GM19193 (cell line): ENCODE data around the gene HAUS3.

Experiments used
- POLR2A ChIP-seq: IDR thresholded peaks from 4 replicates; pipeline ENCODE4 v1.6.1; 2011; ENCODE audit not compliant: insufficient read depth, insufficient read length; ENCODE audit errors: extremely low read depth

HAUS3 gene

GRCh38 chr4:2269618-2270163 lies 27.8 kb upstream of the HAUS3 start:
- no peak for TF ChIP-seq POLR2A

- TF ChIP-seq POLR2A, result no peak
Observed at GRCh38 chr4:2269206-2269531, 27.2 kb upstream of the HAUS3 start.

- TF ChIP-seq POLR2A, result no peak
Observed at GRCh38 chr4:2268357-2269205, 26.7 kb upstream of the HAUS3 start.

- TF ChIP-seq POLR2A, result no peak
Observed at GRCh38 chr4:2267841-2268240, 25.9 kb upstream of the HAUS3 start.

GRCh38 chr4:2267320-2267811 lies 25.4 kb upstream of the HAUS3 start:
- TF ChIP-seq POLR2A, result no peak

- TF ChIP-seq POLR2A, result no peak
Observed at GRCh38 chr4:2266821-2267220, 24.9 kb upstream of the HAUS3 start.

- TF ChIP-seq POLR2A, result no peak
Observed at GRCh38 chr4:2266181-2266580, 24.3 kb upstream of the HAUS3 start.

GRCh38 chr4:2265113-2266110 lies 23.5 kb upstream of the HAUS3 start:
- TF ChIP-seq POLR2A, result no peak

- no peak for TF ChIP-seq POLR2A
Observed at GRCh38 chr4:2264481-2265041, 22.6 kb upstream of the HAUS3 start.

GRCh38 chr4:2263926-2264321 lies 22.0 kb upstream of the HAUS3 start:
- no peak for TF ChIP-seq POLR2A

GRCh38 chr4:2262944-2263250 lies 21.0 kb upstream of the HAUS3 start:
- TF ChIP-seq POLR2A, result no peak

- peak; percentile 89 for TF ChIP-seq POLR2A
Observed at GRCh38 chr4:2262145-2262943, 20.4 kb upstream of the HAUS3 start.

GRCh38 chr4:2261853-2262144 lies 19.9 kb upstream of the HAUS3 start, which contains the start of gene MXD4:
MXD4 (minus strand) TSS chr4:2262109; CDS start chr4:2261980, 129 bp downstream.
- TF ChIP-seq POLR2A, result no peak

GRCh38 chr4:2261110-2261852 lies 19.4 kb upstream of the HAUS3 start:
- TF ChIP-seq POLR2A, result no peak
